ENCODE results near the gene NAA50.
A peak's percentile ranks its signal among the peaks of the same experiment; 100 is the strongest.

NAA50 gene

DNA sequence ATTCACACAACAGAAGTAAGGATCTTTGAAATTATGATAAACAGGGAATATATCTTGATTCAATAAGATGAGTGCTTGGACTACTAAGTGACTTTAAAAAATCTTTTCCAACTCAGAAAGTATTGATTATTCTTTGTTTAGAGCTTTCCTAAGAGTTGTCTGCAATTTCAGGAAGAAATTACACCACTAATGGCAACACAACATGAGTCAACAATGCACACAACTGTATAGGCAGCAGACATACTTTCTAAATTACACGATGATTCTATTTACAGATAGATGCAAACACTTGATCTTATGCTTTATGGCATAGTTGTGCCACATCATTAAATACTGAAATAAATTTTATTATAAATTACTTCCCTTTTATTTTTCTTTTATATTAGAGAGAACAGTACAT lies 4.4 kb downstream of the NAA50 start:
- FAIRE-seq = no peak

DNA sequence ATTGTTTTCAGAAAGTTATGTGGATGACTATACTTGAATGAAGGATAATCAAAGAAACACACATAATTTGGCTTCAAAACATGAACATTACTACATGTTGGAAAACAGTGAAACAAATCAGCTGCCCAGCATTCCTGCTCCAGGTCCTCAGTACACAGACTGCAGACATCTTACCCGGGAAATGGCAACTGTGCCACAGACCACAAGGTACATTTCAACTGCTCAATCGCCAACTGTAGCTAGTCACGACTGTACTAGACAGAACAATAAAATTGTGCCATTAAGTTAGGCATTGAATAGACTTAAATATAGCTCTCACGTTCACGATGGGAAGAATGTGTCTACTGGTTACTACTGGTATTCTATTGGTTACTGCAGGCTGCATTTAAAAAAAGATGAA lies 5.0 kb downstream of the NAA50 start:
- FAIRE-seq = no peak

DNA sequence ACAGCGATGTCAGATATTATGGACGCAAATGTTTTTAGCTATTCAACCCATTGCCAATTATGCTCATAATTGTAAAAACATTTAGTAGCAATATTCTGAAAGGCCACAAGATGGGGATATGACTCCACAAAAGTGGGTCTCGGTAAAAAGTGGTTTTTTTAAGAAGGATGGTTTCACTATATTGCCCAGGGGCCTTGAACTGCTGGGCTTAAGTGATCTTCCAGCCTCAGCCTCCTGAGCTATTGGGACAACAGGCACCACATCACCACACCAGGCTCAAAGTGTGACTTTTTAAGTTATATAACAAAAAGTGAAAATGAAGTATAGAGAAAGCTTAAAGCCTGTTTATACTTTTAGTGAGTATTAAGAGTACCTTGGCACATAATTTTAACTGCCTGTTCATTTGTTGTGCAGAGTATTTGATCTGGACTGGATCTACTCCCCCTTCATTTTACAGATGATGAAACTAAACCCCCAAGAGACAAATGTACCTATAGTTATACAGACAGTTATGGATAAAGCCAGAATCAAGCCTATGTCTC lies 9.4 kb downstream of the NAA50 start:
- no peak for FAIRE-seq

DNA sequence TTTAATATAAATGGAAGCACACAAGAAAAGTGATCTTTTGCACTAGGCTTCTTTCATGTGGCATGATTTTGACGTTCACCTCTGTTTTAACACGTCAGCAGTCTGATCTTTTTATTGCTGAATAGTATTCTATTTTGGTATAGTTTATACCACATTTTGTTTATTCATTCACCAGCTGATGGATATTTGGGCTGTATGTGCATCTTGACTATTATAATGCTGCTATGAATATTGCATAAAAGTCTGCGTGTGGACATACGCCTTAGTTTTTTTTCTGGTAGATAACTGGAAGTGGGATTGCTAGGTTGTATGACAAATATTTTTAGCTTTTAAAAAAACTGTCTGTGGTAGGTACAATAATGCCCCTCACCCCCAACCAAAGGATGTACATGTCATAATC lies 14.4 kb downstream of the NAA50 start:
- FAIRE-seq = no peak

DNA sequence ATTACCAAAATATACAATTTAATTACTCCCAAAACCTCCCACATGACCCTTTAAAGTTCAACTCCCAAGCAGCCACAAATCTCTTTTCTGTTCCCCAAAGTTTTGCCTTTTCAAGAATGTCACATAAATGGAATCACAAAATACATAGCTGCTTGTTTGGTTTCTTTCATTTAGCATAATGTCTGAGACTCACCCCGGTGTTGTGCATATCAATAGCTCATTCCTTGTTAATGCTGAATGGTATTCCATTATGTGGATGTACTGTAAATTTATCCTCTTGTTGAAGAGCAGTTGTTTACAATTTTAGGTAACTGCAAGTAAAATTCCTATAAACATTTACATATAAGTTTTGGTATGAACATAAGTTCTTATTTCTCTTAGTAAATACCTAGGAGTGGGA lies 15.5 kb downstream of the NAA50 start:
- FAIRE-seq = no peak

DNA sequence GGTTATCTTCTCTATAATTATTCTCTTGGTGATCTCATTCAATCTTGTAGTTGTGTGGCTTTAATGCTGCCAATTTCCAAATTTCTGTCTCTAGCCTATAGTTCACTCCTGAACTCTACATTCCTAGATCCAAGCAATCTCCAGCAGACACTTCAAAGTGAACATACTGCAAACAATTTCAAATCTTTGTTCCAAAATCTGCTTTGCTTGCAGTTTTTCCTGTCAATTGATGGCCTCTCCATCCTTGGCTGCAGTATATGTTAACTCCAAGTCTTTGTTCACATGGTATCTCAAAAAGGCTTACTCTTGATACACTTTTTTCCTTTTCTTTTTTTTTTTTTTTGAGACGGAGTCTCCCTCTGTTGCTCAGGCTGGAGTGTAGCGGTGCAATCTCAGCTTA lies 17.4 kb downstream of the NAA50 start:
- no peak for FAIRE-seq

DNA sequence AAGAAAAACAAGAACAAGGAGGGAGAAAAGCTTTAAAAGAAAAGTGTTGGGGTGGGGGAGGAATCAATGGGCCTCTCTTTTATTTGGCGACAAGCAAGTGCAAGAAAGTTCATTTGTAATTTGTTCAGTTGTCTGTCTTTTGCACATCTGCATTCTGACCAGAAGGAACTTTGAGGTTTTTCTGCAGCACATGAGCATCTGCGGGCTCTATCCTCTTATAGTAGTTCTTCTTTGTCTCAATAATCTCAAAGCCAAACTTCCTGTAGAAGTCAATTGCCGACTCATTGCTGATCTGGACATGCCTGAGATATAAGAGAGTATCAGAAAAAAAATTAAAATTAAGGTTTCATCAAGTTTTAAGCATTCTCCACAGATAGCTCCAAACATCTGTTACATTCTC lies 24.4 kb downstream of the NAA50 start:
- no peak for FAIRE-seq

DNA sequence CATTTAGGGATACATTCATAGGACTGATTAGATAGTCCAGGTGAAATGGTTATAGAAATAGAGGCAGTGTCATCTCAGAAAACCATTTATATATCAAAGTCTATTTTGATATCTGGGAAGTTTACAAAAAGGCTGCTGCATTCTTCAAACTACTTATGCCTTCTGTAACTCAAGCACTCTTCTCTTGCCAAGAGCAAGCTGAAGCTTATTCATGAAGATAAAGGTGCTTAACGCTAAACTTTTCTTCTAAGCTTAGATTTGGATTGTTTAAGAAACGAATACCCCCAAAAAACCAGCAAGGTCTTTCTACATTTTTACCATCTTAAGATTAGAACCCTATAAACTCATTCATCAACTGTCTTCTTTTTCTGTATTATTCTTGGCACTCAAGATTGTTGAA lies 26.3 kb downstream of the NAA50 start:
- no peak for FAIRE-seq

DNA sequence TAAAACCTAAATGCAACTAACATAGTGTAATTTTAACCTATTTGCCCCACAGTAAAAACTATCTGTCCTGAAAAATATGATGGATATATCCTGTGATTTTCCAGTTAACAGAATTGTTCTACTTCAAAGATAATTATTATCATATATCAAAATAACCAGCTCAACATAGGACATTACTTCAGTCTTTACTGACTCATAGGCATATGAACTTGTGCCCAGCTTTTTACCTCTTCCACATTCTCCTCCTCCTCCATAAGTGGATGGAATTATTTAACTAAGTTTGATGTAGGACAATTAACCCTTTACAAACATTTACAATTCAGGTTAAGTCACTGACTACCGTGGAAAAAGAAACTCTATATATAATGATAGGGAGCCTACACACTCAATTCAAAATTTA lies 26.8 kb downstream of the NAA50 start:
- no peak for FAIRE-seq

DNA sequence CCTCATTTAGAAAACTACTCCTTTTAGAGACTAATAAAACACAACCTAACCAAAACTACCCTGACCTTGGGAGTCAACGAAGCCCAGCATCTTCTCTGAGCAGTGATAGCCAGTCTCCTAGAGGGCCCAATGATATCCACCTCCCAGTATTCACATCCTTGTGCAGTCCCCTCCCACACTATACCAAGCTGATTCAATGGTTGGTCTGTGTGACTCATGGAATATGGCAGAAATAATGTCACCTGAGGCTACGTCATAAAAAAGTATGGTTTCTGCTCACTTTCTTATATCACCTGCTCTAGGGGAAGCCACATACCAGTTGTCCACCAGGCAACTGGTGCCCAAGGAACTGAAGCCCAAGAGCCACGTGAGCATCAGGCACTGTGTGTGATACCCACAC lies 28.2 kb downstream of the NAA50 start:
- no peak for FAIRE-seq

DNA sequence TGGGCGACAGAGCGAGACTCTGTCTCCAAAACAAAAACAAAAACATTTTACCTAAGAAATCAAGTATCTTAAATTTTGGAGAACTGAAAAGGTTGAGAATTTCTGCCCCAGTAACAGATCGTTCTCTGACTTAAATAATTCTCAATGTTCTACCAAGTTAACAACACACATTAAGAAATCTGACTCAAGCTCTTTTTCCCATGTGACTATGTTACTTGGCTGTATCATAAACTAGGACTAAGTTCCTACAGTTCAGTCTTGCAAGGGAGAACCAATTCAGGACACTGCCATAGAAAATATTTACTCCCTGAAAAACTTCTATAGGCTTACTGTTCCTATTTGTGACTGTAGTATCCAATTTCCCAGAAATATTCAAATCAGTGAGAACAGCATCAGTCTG lies 28.7 kb downstream of the NAA50 start:
- no peak for FAIRE-seq

DNA sequence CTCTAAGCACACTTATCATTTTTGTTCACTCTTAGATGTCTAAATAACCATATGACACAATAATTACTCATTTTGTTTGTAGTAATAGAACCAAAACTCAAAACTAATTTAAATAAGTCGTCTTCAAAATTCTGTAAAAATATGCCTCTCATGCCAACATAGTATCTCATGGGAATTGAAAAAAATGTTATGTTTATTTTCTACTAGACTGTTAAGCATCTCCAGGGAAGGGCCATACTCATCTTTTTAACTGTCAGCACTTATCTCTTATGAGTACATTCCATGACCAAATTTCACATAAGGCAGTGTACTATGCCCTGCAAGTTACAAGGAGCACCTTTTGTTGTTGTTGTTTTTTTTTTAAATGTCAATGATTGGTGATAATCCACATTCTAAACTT lies 31.3 kb downstream of the NAA50 start:
- no peak for FAIRE-seq

DNA sequence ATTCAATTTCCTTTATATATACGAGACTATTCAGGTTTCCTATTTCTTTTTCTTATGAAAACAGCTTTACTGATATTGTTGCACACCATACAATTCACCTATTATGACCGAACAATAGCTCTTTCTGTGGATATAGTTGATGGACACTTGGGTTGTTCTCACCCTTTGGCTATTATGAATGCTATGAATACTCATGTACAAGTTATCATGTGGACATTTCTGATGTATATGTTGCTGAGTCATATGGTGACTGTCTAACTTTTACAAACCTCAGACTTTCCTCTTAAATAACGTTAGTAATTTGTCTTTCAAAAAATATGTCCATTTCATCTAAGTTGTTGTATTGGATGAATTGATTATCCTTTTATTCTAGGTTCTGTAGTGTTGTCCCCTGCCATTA lies 33.9 kb downstream of the NAA50 start:
- no peak for FAIRE-seq

DNA sequence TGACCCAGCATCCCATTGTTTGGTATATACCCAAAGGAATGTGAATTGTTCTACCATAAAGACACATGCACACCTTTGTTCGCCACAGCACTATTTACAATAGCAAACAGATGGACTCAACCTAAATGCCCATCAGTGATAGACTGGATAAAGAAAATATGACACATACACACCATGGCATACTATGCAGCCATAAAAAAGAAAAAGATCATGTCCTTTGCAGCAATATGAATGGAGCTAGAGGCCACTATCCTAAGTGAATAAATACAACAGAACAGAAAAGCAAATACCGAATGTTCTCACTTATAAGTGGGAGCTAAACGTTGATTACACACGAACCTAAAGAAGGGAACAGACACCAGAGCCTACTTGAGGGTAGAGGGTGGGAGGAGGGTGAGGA lies 38.2 kb downstream of the NAA50 start:
- no peak for FAIRE-seq

DNA sequence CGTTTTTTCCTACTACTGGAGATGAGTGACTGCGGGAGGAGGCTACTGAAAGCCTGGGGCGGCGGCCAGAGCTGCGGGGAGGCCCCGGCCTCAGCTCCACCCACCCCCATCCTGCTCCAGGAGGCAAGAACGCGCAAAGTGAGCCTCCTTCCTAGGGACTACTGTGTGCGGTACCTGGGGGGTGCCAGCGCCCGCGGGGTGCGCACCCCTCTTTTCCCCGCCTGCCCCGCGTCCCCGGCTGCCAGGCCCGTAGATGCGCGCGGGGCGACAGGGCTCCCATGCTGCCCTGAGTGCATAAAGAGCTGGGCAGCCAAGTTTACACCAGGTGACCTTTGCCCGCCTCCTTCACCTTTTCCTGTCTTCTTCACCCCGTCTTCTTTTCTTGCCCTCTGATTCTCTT lies 47.1 kb downstream of the NAA50 start:
- no peak for FAIRE-seq

DNA sequence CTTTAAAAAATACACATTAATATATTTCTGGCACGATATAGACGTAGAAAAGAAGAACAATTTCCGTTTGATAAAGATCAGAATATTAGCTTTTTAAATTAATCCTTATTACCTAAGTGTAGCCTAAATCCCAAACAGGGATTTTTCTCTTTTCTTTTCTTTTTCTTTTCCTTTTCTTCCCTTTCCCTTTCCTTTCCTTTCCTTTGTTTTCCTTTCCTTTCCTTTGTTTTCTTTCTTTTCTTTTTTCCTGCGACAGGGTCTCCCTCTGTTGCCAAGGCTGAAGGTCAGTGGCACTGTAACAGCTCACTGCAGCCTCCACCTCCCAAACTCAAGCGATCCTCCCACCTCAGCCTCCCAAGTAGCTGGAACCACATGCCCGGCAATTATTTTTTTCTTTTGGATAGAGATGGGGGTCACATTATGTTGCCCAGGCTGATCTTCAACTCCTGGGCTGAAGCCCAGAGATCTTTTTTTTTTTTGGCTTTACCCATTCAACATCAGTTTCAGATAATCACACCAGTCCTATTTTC lies 47.8 kb downstream of the NAA50 start:
- FAIRE-seq = no peak

DNA sequence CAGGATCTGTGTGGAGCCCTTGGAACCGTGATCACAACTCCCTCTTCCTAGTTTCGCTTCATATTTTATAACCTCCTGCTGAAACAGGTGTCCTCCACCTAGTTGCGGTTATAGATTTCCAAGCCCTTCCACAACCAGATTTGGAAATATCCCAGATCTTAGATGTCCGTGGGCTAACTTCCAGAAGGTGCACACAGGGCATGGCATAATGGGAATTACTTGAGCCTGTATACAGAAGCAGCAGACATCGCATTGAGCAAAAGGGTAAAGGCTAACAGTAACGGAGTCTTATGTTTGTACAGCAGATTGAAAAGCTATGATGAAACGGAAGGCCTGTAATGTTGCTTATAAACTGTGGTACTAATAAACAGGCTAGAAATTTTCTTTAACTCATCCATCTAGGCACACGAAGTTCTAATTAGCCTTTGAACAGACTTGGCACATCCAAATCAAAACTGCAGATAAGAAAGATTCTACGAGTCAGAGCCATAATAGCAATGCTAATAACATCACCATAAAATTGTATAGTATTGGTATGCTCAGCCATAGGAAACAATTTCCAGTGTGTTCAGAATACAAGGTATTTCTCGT lies 48.5 kb downstream of the NAA50 start:
- no peak for FAIRE-seq

DNA sequence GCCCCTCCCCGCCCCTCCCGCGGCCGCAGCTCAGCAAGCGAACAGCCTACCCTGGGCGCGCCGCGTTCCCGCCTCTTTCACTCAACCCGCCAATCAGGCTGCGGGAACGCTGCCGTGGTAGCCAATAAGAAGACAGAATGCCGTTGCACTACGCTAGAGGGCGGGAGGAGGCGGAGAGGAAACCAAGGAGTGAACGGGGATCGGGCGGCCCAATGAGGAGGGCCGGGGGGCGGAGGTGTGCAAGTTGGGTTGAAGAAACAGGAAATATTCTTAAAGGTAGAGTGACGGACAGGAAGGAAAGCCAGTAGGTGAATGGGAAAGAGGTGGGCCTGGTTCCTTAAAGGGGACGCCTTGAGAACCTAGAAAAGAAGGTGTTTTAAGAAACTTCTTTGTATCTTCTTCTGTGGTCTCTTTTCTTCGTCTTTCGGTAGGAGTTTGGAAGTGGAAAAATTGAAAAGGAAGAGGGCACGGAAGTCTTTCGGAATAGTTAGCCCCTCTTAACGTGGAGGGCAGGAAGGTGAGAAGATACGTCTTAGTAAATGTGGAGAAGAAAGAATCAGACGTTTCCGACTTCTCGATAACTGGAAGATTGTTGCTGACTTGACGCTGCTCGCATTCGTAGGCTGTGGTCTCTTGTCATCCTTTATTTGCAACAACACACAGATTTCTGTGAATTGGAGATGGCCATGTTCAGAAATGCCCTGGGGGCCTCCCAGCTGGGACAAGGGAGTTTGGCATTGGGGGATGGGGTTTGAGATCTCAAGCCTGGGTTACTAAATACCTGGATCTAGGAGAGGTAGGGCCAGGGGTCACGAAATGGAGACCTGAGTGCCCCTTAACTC lies 49.2 kb downstream of the NAA50 start:
- peak; percentile 87 for FAIRE-seq

DNA sequence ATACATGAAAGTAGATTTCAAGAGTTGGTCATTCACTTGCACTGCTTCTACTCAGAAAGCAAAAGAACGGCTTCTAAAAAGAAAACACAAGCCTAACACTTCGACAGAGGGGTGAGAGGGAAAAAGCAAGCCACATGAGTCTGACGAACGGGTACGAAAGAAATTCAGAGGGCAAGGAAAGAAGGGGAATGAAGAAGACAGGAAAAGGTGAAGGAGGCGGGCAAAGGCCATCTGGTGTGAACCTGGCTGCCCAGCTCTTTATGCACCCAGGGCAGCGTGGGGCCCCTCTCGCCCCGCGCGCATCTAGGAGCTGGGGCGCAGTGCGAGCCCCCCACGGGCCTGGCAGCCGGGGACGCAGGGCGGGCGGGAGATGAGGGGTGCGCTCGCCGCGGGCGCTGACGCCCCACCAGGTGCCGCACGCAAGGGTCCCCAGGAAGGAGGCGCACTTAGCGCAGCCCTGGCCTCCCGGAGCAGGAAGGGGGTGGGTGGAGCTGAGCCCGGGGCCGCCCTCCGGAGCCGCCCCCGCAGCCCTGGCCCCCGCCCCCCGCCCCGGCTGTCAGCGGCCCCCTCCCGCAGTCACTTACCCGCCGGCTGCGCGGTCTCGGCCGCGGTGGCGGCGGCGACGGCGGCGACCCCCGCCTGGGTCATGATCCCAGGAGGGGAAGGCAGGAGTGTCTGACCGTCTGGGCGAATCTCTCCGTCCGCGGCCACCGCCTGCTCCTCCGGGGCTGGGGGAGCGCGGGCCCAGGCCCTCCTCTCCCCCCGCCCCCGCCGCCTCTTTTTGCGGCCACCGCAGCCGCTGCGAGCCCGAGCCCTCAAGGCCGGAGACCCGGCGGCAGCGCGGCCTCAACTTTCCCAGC lies 50.0 kb downstream of the NAA50 start, which contains the start of gene USF3:
Gene USF3, minus strand, starts transcription at position 857 of the 860 bp plus-strand sequence. CDS start 21,764 bp downstream, outside the sequence.
- FAIRE-seq = no peak

DNA sequence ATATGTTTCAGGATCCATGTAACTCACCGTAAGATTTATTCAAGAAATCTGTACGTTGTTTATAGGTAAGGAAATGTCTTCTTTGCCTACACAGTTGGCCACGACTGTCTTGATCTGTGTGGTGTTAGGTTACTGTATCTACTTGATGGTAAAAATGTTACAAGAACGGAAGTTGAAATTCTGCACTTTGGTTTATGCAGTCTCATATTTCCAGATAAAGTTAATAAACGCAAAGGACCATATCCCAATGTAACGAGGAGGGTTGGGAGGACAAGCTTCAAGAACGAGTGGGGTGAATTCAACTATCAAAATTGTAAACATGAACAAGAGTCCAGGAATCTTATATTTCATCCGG lies 50.6 kb downstream of the NAA50 start:
- FAIRE-seq = no peak

DNA sequence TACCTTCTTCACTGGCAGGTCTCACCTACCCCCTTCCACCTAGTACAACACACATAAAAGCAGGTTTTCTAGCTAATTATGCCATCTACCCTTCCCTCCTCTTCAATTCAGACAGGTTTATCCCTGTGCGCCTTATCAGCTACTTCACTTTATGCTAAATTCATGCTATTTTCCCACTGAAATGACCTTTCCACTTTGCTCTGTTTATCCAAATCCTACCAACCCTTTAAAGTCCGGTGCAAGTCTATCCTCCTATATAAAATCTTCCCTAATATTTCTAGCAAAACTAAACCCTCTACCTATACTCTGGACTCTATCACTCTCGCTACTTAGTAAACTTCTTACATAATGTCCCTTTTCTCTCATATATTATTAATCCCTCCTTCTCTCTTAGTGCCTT lies 55.6 kb downstream of the NAA50 start:
- FAIRE-seq = no peak

DNA sequence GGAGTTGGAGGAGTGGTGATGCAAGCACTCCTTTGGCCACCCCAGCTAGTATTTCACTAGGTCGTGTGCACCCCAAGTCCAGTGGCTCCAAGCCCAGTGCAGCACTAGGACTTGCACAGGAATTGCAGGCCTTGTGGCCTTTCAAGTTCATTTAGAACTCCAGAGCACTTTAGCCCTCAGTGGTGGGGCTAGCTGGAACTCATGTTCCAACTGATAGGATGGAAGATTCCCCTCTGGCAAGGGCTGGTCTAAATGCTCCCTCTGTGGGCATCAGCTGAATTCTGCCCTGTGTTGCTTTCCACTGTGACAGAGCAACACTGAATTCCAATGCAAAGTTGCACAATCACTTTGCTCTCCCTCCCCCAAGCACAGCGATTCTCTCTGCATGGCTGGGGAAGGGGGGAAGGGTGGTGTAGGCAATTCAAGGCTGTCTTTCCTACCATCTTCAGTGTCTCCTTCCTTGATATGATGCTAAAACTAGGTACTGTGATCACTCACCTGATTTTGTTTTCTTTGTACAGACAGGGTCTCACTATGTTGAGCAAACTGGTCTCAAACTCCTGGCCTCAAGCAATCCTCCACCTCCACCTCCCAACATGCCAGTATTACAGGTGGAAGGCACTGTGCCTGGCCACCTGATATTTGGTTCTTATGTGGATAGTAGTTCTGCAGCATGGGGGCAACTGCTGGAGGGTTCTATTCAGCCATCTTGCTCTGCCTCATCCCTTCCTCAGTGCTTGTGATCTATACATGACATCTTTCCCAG lies 59.9 kb downstream of the NAA50 start:
- FAIRE-seq = no peak

Data from colon (tissue), 2 donors.